GM10847 (cell line): ENCODE results near the gene STUM.

Experiments
- POLR2A ChIP-seq: IDR thresholded peaks from 2 replicates; pipeline ENCODE4 v1.6.1; 2011; ENCODE audit not compliant: insufficient read length; ENCODE audit errors: extremely low read depth

The STUM gene

DNA sequence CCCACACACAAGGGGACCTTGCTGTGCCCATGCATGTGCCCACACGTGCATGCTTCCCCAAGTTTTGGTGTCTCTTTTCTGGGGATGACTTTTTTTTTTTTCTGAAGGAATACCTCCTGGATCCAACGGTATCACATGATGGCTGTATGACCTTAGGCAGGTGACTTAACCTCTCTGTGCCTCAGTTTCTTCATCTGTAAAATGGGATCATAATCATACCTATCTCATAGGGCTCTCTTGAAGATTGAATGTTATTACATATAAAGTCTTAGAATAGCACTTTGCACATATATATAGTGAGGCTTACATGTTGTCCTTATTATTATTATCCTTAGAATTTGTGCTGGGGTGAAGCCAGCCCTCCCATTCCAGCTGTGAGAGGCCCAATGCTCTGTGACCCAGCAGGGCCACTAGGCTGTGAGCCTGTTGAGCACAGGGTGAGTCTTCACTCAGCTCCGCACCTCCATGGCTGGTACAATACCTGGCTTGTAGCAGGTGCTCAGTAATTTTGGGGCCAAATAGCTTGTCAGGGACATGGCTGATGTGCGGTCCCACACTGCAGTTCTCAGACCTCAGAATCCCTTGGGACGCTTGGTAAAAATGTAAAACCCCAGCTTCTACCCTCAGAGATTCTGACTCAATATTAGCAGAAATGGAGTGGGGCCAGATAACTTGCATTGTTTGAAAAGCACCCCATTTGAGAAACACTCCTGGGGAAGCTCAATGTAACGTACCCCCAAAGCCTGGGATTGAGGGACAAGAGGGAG, 20.6 kb downstream of the STUM start:
- TF ChIP-seq POLR2A, result no peak

DNA sequence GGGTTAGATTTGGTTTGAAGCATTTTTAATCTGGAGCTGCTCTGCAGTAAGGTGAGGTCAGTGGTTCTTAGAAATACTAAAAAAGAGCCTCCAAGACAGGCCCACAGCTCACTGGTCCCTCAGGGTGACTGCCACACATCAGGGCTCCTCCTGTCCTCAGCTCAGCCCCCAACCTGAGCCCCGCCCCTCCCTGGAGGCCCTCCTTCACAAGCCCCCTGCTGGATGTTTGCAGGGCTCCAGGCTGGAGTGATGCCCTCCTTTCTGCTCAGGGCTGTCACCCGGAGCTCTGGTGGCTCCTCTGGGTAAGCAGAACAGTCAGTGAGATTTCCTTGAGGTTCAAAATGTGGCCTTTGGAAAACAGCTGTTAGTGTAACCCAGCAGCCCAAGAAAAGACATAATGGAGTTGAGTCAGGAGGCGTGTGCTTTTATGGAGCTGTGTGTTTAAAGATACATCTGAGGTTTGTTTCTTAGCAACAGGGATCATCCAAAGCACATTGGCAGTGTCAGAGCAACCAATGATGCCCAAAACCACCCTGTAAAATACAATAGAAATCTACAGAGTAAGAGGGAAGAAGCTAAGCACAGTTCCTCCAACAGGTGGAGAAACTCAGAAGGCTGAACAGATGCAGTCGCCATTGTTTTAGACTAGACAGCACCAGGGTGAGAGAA, 21.4 kb downstream of the STUM start:
- TF ChIP-seq POLR2A, result no peak

DNA sequence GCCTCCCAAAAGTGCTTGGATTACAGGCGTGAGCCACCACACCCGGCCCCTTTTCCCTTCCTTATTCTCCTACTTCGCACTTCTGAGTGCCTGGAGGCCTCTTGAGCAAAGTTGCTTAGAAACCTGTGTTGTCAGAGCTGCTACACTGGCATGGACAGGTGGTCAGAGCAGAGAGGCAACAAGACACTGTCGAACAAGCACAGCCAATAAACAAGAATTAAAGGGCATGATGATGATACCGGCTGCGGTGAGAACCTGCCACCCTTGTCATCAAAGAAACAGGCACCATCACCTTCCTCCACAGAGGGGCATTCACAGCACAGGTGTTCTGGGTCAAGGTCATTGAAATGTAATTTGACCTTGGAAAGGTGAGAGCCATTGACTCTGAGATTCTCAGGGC, 23.3 kb downstream of the STUM start:
- no peak for TF ChIP-seq POLR2A

DNA sequence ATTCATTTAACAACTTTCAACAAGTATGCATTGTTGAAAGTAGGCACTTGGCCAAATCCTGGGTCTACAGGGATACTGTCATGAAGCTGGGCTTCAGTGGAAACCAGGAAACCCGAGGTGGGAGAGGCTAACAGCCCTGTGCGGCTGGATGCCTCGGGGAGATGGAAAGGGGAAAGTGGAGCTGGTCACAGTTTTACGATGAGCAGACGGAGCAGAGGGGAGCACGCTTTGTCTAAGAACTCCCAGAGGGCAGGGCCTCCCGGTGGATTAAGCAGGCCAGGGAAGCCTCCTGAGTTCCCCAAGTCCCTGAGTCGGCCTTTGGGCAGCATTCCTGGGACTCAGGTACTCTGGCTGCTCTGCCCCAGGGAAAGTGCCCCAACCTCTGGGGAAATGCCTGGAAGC, 23.8 kb downstream of the STUM start:
- no peak for TF ChIP-seq POLR2A

DNA sequence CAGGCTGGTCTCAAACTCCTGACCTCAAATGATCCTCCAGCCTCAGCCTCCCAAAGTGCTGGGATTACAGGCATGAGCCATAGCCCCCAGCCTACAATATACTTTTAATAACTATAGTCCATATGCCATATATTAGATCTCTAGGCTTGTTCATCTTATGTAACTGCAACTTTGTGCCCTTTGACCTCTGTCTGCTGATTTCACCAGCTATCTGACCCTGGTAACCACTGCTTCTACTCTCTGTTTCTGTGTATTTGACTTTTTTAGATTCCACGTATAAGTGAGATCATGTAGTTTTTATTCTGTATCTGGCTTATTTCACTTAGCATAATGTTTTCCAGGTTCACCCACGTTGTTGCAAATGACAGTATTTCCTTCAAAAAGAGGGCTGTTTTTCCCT, 25.5 kb downstream of the STUM start:
- TF ChIP-seq POLR2A, result no peak

DNA sequence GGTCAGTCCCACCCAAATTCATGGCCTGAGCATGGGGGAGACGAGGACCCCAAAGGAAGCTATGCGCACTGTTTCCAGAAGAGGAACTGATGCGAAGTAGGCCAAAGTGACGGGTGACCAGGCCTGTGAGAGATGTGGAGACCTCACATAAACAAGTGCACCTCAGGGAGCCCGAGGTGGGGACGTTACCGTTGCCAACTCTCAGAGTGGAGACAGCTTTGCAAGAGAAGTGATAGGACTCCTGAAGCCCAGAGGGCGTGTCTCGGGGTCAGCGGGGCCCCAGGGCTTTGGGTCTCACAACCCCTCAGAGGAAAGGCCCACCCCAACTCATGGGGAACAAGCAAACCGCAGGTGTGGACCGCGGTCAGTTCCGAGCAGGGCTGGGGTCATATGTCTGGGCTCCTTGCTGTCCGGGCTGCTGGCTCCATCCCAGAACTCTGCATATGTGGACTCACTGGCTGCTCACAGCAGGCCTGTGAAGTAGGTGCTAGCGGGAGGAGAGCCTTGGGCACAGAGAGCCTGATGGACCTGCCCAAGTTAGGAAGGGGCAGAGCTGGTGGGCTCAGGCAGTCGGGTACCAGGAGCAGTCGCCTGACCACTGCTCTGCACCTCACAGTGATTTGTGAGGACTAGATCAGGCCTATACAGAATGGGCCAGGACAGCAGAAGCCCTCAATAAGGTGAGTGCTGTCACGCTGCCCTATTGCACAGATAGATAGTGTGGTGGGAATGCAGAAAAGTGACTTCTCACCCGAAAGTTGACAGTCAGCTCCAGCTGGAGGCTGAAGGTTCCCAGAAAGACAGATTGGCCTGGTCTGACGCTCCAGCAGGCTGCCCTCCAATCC, 26.2 kb downstream of the STUM start:
- TF ChIP-seq POLR2A, result no peak

DNA sequence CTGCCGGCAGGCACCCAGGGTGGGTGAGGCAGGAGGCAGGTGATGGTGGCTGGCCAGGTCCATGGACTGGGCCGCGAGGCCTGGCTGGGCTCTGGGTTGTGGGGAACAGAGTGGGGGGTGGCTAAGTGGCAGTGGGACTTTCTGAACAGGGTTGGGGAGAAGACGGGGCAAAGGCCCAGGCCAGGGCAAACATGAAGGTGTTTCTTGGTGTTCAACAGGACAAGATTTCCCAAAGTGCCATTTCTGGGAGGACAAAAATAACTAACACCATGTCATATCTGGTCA, 26.8 kb downstream of the STUM start:
- TF ChIP-seq POLR2A, result no peak

DNA sequence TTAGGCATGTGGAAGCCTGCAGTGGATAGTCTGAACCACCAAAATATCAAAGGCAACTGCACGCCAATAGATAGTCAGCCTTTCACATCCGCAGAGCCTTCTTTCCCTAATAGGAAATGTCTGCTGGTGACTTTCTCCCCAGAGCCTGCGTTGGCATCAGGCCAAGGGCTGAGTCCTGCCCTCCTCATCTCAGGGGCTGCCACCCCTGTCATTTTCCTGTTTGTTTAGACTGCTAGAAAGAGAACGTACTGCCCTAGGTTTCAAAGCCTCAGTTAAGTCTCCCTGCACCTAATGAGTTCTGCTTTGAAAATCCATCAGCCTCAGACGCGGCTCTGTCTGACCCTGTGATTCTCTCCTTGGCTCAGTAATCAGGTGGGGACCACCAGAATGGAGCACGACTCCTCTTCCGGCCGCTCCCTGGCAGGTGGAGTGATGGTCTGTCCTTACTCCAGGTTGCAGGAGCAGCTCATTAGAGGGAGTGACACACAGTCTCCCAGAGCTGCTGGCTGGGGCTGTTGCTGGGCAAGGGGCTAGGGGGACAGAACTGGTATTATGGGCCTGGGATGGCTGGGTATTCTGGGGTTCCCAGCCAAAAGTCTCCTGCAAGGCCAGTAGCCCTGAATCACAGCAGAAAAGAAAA, 27.3 kb downstream of the STUM start:
- no peak for TF ChIP-seq POLR2A

DNA sequence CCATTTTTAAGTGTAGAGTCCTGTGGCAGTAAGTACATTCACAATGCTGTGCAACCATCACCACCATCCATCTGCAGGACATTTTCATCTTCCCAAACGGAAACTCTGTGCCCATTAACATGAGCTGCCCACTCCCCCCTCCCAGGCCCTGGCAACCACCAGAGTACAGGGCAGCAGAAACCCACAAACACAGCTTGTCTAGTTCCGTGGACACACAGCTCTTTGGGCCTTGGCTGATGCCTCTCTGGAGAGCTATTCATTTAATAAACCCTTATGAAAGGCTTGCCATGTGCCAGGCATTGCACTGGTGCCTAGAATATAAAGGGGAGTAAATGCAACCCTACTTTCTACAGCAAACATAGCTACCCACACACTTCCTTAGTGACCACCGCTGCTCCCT, 28.0 kb downstream of the STUM start:
- TF ChIP-seq POLR2A, result no peak

DNA sequence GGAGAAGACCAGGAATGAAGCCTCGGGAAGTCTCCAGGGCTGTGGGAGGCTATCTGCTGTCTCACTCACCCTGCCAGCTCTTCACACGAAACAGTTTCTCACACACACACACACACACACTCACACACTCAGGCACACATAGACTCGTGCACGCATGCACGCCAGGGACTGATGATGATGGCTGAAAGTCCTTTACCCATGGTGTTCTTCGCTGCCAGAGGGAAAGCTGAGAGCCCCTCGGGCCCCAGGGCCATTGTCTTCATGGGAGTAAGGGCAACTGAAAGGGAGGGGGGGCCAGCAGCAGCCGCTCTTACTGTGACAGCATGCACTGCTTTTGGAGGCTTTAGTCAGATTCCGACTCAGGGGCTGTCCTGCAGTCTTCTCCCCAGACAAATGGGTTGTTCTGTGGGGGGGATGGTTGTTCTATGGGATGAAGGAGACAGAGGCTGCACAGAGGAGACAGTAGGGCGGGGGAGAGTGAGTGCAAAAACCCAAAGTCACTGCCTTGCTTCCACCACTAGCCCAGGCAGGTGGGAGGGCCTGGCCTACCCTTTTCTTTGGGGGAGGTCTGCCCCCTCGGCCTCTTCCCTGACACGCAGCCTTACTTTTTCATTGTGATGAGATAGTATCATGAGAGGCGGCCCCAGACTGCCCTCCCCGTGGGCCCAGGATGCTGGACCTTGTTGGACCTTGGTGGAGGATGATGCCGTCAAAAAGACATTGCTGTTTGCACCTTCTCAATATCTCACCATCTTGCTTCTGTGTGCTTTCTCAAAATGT, 29.0 kb downstream of the STUM start:
- TF ChIP-seq POLR2A, result no peak

DNA sequence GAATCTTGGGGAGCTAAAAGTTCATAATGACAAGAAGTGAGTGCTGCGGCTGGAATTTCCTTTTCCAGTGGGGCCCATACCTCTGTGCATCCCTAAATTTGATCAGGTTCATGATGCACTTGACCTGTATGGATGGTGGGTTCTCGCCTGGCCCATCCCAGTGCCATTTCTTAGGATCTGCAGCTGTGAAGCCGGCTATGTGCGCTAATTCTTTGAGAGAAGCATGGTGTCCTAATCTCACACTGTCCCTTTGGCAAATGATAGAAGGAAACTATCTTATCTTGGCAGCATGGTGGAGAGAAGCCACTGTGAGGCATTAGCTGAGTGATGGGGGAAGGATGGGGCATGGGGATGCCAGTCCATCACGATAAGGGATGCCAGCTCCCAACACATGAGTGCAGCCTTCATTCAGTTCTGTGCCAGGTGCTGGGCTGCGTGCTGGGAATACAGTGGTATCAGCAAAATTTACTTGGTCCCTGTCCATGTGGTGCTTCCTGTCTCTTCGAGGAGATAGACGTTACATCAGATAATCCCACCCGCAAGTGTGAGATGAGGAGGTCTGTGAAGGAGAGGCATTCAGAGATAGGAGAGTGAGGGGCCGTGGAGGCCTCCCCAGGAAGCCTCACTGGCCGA, 30.5 kb downstream of the STUM start:
- no peak for TF ChIP-seq POLR2A

DNA sequence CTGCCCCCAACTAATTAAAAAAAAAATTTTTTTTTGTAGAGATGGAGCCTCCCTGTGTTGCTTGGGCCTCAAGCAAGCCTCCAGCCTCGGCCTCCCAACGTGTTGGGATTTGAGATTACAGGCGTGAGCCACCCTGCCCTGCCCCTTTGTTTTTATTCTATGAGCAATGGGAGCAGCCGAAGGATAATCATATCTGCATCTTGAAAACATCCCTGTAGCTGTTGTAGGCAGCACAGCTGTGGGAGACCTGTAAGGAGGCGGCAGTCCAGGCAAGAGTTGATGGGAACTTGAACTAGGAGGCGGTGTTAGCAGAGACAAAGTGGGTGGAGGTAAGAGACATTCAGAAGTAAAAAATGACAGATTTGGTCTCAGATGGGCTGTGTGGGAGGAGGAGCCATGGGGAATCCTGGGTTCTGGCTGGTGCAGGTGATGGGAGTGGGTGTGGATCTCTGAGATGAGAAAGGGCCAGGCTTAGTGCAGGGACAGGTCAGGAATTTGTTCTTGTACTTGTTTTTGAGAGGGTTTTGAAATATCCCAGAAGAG, 31.3 kb downstream of the STUM start:
- no peak for TF ChIP-seq POLR2A

DNA sequence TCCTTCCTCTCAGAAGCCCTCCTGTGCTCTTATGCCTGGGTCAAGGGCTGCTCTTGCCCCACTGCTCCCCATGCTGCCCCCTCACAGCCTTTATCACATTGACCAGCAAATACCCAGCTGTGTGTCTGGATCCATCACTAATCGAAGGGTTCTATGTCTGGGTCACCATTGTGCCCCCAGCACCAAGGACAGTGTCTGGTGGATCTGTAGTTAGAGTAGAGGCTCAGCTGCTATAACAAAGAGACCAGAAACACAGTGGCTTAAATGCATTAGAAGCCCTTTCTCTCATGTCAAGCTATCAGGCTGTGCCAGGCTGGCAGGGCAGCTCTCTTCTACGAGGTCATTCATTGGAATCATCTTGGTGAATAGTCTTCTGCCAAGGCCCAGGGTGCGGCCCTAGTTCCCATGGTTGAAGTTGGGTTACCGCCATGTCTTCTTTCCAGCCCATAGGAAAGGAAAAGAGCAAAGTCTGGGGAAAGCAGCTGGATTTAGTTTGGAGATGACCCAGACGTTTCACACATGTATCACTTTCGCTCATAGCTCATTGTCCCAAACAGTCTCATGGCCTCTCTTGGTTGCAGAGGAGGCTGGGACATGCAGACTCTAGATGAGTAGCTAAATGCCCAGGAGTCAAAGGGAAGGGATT, 32.2 kb downstream of the STUM start:
- TF ChIP-seq POLR2A, result no peak
